ENCODE results near the gene IL23A. TPM values are rescaled to one million over a fixed set of nuclear protein-coding genes. Genes with fewer than 3 reads are reported as not detected.
A peak's percentile ranks its signal among the peaks of the same experiment; 100 is the strongest.
"Not testable (repeated sequence)": the region's sequence is repeated elsewhere in the genome, so short reads cannot be mapped to it uniquely, and the experiment has no call there.

IL23A gene
- total RNA-seq, 1 experiment from 2014 or later = 2.9 TPM

DNA sequence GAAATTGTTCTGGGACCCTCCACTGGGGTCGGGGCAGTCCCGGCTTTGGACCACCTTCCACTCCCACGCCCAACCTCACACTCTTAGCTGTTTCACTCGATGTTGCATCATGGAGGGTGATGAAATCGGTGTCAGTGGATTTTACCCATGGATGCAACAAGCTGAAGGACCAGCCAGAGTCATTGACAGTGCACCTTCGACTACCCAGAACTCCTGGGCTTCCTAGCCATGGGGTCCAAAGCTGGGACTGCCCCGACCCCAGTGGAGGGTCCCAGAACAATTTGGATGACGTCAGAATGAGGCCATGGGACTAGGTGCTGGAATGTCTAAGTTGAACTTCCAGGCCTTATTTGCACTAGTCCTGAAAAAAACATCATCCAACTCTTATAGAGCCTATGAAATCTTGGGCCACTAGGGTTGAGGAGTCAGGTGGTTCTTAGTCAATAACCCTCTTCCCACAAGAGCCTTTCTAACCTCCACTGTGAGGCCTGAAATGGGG, 882 bp upstream of the IL23A start:
- Histone ChIP-seq H3K27me3 (ENCODE audit: insufficient read depth, low read depth) (no peaks in the 10 kb centered on the region), H2AFZ (no peak overlapping the region), H3K4me2 (peak overlapping the region; percentile 47), H3K4me3 (no peak overlapping the region), H3K79me2 (ENCODE audit: low read depth) (peaks cover 8% of the 10 kb centered on the region), H3K9me3 (ENCODE audit: insufficient read depth, low read depth) (no peaks in the 10 kb centered on the region), H3K9me2 (ENCODE audit: insufficient read depth) (no peaks in the 10 kb centered on the region), H4K20me1 (ENCODE audit: insufficient read depth) (no peaks in the 10 kb centered on the region), H3K36me3 (ENCODE audit: low read depth) (no peaks in the 10 kb centered on the region), H3F3A (ENCODE audit: insufficient read depth, low read depth) (peaks cover 31% of the 10 kb centered on the region), H3K27ac (peak overlapping the region; percentile 48), H3K4me1 (replicated peaks; ENCODE audit: insufficient read depth) (peaks cover 34% of the 10 kb centered on the region)
- intact Hi-C loops (cut with micrococcal nuclease; ENCODE audit: unreplicated experiment) = no loop called here
- TF ChIP-seq, protein P1, sequence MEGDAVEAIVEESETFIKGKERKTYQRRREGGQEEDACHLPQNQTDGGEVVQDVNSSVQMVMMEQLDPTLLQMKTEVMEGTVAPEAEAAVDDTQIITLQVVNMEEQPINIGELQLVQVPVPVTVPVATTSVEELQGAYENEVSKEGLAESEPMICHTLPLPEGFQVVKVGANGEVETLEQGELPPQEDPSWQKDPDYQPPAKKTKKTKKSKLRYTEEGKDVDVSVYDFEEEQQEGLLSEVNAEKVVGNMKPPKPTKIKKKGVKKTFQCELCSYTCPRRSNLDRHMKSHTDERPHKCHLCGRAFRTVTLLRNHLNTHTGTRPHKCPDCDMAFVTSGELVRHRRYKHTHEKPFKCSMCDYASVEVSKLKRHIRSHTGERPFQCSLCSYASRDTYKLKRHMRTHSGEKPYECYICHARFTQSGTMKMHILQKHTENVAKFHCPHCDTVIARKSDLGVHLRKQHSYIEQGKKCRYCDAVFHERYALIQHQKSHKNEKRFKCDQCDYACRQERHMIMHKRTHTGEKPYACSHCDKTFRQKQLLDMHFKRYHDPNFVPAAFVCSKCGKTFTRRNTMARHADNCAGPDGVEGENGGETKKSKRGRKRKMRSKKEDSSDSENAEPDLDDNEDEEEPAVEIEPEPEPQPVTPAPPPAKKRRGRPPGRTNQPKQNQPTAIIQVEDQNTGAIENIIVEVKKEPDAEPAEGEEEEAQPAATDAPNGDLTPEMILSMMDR (conservative IDR thresholded peaks at IDR 0.05) = no peak
- no peak for TF ChIP-seq EZH2 (IDR thresholded peaks at IDR 0.05; ENCODE audit: low read depth)
- ChIA-PET CTCF (no interaction called here), POLR2A (ENCODE audit: unreplicated experiment) (interaction anchor here (0.6 to 0.7 kb wide), 2 partner anchors 52 to 296 kb away, joined by 3 to 4 read pairs; no protein-coding TSS in a partner anchor)
- no peak for DNase-seq
- BruUV-seq (replicated peaks) = no TSS peak

DNA sequence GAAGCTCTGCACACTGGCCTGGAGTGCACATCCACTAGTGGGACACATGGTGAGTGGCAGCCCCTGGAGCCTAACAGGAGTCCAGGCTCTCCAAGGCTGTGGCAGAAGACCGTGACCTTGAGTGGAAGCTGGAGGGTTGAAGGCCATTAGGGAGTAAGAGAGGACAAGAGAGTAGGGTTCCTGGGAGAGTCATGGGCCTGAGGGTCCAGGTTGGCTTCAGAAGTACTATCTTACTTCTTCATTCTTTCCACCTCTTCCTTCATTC, 406 bp downstream of the IL23A start:
- Histone ChIP-seq H3K4me3 (no peak overlapping the region), H3K9me3 (ENCODE audit: insufficient read depth, low read depth) (no peaks in the 10 kb centered on the region), H3F3A (ENCODE audit: insufficient read depth, low read depth) (peaks cover 31% of the 10 kb centered on the region), H3K27ac (peak overlapping the region; percentile 64), H3K27me3 (ENCODE audit: insufficient read depth, low read depth) (no peaks in the 10 kb centered on the region), H3K9me2 (ENCODE audit: insufficient read depth) (no peaks in the 10 kb centered on the region), H2AFZ (peak overlapping the region; percentile 24; the same call in 1 of the 2 replicates), H3K4me2 (peak overlapping the region; percentile 47), H4K20me1 (ENCODE audit: insufficient read depth) (no peaks in the 10 kb centered on the region), H3K79me2 (ENCODE audit: low read depth) (peaks cover 5% of the 10 kb centered on the region), H3K4me1 (replicated peaks; ENCODE audit: insufficient read depth) (peaks cover 29% of the 10 kb centered on the region), H3K36me3 (ENCODE audit: low read depth) (no peaks in the 10 kb centered on the region)
- BruUV-seq (replicated peaks) = no TSS peak
- CTCF ChIA-PET = no interaction called here
- no peak for TF ChIP-seq EZH2 (IDR thresholded peaks at IDR 0.05; ENCODE audit: low read depth)
- TF ChIP-seq, protein P1 (conservative IDR thresholded peaks at IDR 0.05) = no peak
- POLR2A ChIA-PET (ENCODE audit: unreplicated experiment) = interaction anchor here (0.6 to 1.0 kb wide), 3 partner anchors 21 to 162 kb away, joined by 3 to 10 read pairs (median 3); partner anchors contain the start of gene STAT2
- intact Hi-C loops (cut with micrococcal nuclease; ENCODE audit: unreplicated experiment) = no loop called here
- DNase-seq = no peak

DNA sequence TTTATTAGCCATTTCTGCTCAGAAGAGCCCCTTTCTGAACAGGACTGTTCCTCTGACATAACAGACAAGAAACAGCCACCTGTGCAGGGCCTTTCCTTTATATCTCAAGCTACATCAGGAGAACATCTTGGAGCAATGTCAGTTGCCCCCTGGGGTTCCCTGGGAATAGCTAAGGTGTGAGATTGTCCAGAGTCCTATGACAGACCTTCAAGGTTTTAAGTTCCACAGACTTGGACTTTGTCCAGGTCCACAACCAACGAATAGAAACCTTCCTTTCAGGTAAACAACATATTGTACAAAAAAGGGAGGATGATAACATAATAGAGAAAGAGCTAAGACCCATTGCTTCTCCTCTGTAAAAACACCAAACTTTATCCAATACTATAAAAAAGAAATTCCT, 2.9 kb downstream of the IL23A start:
- no peaks in the 10 kb centered on the region for H3K79me2 ChIP-seq (ENCODE audit: low read depth)
- no peaks in the 10 kb centered on the region for H3K36me3 ChIP-seq (ENCODE audit: low read depth)
- peaks cover 20% of the 10 kb centered on the region for H3K4me1 ChIP-seq (replicated peaks; ENCODE audit: insufficient read depth)
- no peaks in the 10 kb centered on the region for H3K9me3 ChIP-seq (ENCODE audit: insufficient read depth, low read depth)
- no peak overlapping the region for H2AFZ ChIP-seq
- CTCF ChIA-PET = no interaction called here
- H3K4me3 ChIP-seq = no peak overlapping the region
- no peak for DNase-seq
- no peak overlapping the region for H3K4me2 ChIP-seq
- peaks cover 21% of the 10 kb centered on the region for H3F3A ChIP-seq (ENCODE audit: insufficient read depth, low read depth)
- H3K27me3 ChIP-seq (ENCODE audit: insufficient read depth, low read depth) = no peaks in the 10 kb centered on the region
- POLR2A ChIA-PET (ENCODE audit: unreplicated experiment) = no interaction called here
- no peaks in the 10 kb centered on the region for H3K9me2 ChIP-seq (ENCODE audit: insufficient read depth)
- no peaks in the 10 kb centered on the region for H4K20me1 ChIP-seq (ENCODE audit: insufficient read depth)
- H3K27ac ChIP-seq = no peak overlapping the region
- intact Hi-C loops (cut with micrococcal nuclease; ENCODE audit: unreplicated experiment) = no loop called here
- no TSS peak for BruUV-seq (replicated peaks)
- TF ChIP-seq, protein P1 (conservative IDR thresholded peaks at IDR 0.05) = no peak
- TF ChIP-seq EZH2 (IDR thresholded peaks at IDR 0.05; ENCODE audit: low read depth) = no peak

DNA sequence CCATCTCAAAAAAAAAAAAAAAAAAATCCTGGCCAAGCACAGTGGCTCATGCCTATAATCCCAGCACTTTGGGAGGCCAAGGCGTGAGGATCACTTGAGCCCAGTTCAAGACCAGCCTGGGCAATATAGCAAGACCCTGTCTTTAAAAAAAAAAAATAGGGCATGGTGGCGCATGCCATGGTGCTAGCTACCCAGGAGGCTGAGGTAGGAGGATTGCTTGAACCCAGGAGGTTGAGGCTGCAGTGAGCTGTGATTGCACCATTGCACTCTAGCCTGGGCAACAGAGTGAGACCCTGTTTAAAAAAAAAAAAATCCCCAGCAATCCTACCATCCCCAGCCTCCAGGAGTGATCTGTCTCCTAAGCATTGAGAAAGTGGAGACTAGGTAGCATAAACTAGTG, 3.6 kb downstream of the IL23A start:
- H3K9me3 ChIP-seq (ENCODE audit: insufficient read depth, low read depth); H3K27me3 ChIP-seq (ENCODE audit: insufficient read depth, low read depth); H3K4me3 ChIP-seq; DNase-seq; BruUV-seq (replicated peaks); H3K36me3 ChIP-seq (ENCODE audit: low read depth); CTCF ChIA-PET; intact Hi-C loops (cut with micrococcal nuclease; ENCODE audit: unreplicated experiment); H3K9me2 ChIP-seq (ENCODE audit: insufficient read depth); H3K27ac ChIP-seq; H4K20me1 ChIP-seq (ENCODE audit: insufficient read depth); H2AFZ ChIP-seq; H3K79me2 ChIP-seq (ENCODE audit: low read depth); H3K4me2 ChIP-seq: not testable (repeated sequence)
- POLR2A ChIA-PET (ENCODE audit: unreplicated experiment) = interaction anchor here (0.8 kb wide), 1 partner anchor 17 kb away, joined by 20 read pairs; no protein-coding TSS in a partner anchor
- Histone ChIP-seq H3F3A (ENCODE audit: insufficient read depth, low read depth) (peaks cover 21% of the 10 kb centered on the region), H3K4me1 (replicated peaks; ENCODE audit: insufficient read depth) (peaks cover 20% of the 10 kb centered on the region)

All from PC-9 (cell line).